IgD-negative memory B cell (primary cell): ENCODE results near the gene TTLL11. TPM values are rescaled to one million over a fixed set of nuclear protein-coding genes. Genes with fewer than 3 reads are reported as not detected.
A peak's percentile ranks its signal among the peaks of the same experiment; 100 is the strongest.

ENCODE experiments used
- H3K27ac Mint-ChIP-seq, 3 donors: one replicate each; pipeline ENCODE4 v1.8.0; 2020 to 2022; ENCODE audit warnings: mild to moderate bottlenecking in 3 of 3, mixed read lengths in 3 of 3, moderate library complexity in 1 of 3
- H3K27me3 Mint-ChIP-seq: one replicate; pipeline ENCODE4 v1.8.0; 2021; ENCODE audit warnings: mixed read lengths
- H3K36me3 Mint-ChIP-seq: one replicate; pipeline ENCODE4 v1.8.0; 2020; ENCODE audit warnings: mild to moderate bottlenecking, mixed read lengths
- H3K4me1 Mint-ChIP-seq, 3 donors: one replicate each; pipeline ENCODE4 v1.8.0; 2020 to 2022; ENCODE audit warnings: mixed read lengths in 3 of 3, mild to moderate bottlenecking in 1 of 3
- H3K4me3 Mint-ChIP-seq, 4 donors: one replicate each; pipeline ENCODE4 v1.8.0; 2020 to 2022; ENCODE audit warnings: mild to moderate bottlenecking in 4 of 4, mixed read lengths in 4 of 4, moderate library complexity in 3 of 4
- H3K9me3 Mint-ChIP-seq, 3 donors: one replicate each; pipeline ENCODE4 v1.8.0; 2020 to 2021; ENCODE audit warnings: mixed read lengths in 3 of 3, mild to moderate bottlenecking in 1 of 3
- polyA plus RNA-seq: library from polyadenylated mRNA; unstranded; fragments of 300-500 nt; fragmentation: Illumina TruSeq; gene quantifications from one replicate; pipeline ENCODE4 v1.2.3, GENCODE V29; 2021

Gene TTLL11
- polyA plus RNA-seq, 1 donor from 2014 or later, result 6.0 TPM

GRCh38 chr9:122060481-122060880, 32.6 kb downstream of the TTLL11 start:
- peaks cover 7% of the 10 kb centered on the region for H3K36me3 Mint-ChIP-seq
- H3K27ac Mint-ChIP-seq, result no peak overlapping the region
- no peak overlapping the region for H3K4me3 Mint-ChIP-seq
- H3K4me1 Mint-ChIP-seq, result peaks cover 2% of the 10 kb centered on the region in 3 donors
- no peaks in the 10 kb centered on the region for H3K9me3 Mint-ChIP-seq
- H3K27me3 Mint-ChIP-seq, result no peaks in the 10 kb centered on the region

- no peaks in the 10 kb centered on the region for H3K27me3 Mint-ChIP-seq
- no peaks in the 10 kb centered on the region for H3K9me3 Mint-ChIP-seq
- H3K4me3 Mint-ChIP-seq, result no peak overlapping the region
- H3K27ac Mint-ChIP-seq, result no peak overlapping the region
- peaks cover 7% of the 10 kb centered on the region for H3K36me3 Mint-ChIP-seq
- H3K4me1 Mint-ChIP-seq, result peaks cover 2 to 4% (median 2%) of the 10 kb centered on the region in 3 donors
Measured at GRCh38 chr9:122059955-122060324, 33.2 kb downstream of the TTLL11 start.

GRCh38 chr9:122059214-122059954, 33.7 kb downstream of the TTLL11 start:
- no peak overlapping the region for H3K4me3 Mint-ChIP-seq
- peaks cover 2 to 4% (median 2%) of the 10 kb centered on the region in 3 donors for H3K4me1 Mint-ChIP-seq
- H3K27me3 Mint-ChIP-seq, result no peaks in the 10 kb centered on the region
- peaks cover 7% of the 10 kb centered on the region for H3K36me3 Mint-ChIP-seq
- H3K27ac Mint-ChIP-seq, result no peak overlapping the region
- H3K9me3 Mint-ChIP-seq, result no peaks in the 10 kb centered on the region

GRCh38 chr9:122058709-122059108, 34.4 kb downstream of the TTLL11 start:
- H3K9me3 Mint-ChIP-seq, result no peaks in the 10 kb centered on the region
- H3K27ac Mint-ChIP-seq, result no peak overlapping the region
- no peaks in the 10 kb centered on the region for H3K27me3 Mint-ChIP-seq
- H3K36me3 Mint-ChIP-seq, result peaks cover 7% of the 10 kb centered on the region
- H3K4me1 Mint-ChIP-seq, result peaks cover 2 to 4% (median 2%) of the 10 kb centered on the region in 3 donors
- no peak overlapping the region for H3K4me3 Mint-ChIP-seq

- peaks cover 1% of the 10 kb centered on the region for H3K27me3 Mint-ChIP-seq
- H3K27ac Mint-ChIP-seq, result no peak overlapping the region
- H3K4me3 Mint-ChIP-seq, result no peak overlapping the region
- H3K9me3 Mint-ChIP-seq, result no peaks in the 10 kb centered on the region
- peaks cover 2 to 4% (median 2%) of the 10 kb centered on the region in 3 donors for H3K4me1 Mint-ChIP-seq
- peaks cover 7% of the 10 kb centered on the region for H3K36me3 Mint-ChIP-seq
Measured at GRCh38 chr9:122058051-122058450, 35.1 kb downstream of the TTLL11 start.

GRCh38 chr9:122057211-122057610, 35.9 kb downstream of the TTLL11 start:
- Mint-ChIP-seq H3K27me3 (peaks cover 1% of the 10 kb centered on the region), H3K27ac (peak overlapping the region in 1 of 3 donors; percentile 68), H3K4me3 (no peak overlapping the region), H3K9me3 (no peaks in the 10 kb centered on the region), H3K4me1 (peaks cover 2 to 9% (median 4%) of the 10 kb centered on the region in 3 donors), H3K36me3 (peaks cover 7% of the 10 kb centered on the region)

- Mint-ChIP-seq H3K4me1 (peaks cover 4 to 9% (median 4%) of the 10 kb centered on the region in 3 donors), H3K4me3 (no peak overlapping the region), H3K36me3 (peaks cover 7% of the 10 kb centered on the region), H3K27me3 (peaks cover 1% of the 10 kb centered on the region), H3K27ac (no peak overlapping the region), H3K9me3 (no peaks in the 10 kb centered on the region)
Measured at GRCh38 chr9:122056484-122056883, 36.6 kb downstream of the TTLL11 start.

GRCh38 chr9:122055701-122056100, 37.4 kb downstream of the TTLL11 start:
- Mint-ChIP-seq H3K9me3 (no peaks in the 10 kb centered on the region), H3K27ac (no peak overlapping the region), H3K36me3 (peaks cover 7% of the 10 kb centered on the region), H3K27me3 (peaks cover 1% of the 10 kb centered on the region), H3K4me1 (peaks cover 4 to 9% (median 4%) of the 10 kb centered on the region in 3 donors), H3K4me3 (no peak overlapping the region)

GRCh38 chr9:122053567-122054350, 39.3 kb downstream of the TTLL11 start:
- H3K4me3 Mint-ChIP-seq, result no peak overlapping the region
- H3K4me1 Mint-ChIP-seq, result peaks cover 4 to 9% (median 4%) of the 10 kb centered on the region in 3 donors
- H3K27ac Mint-ChIP-seq, result peak overlapping the region in 1 of 3 donors; percentile 76

GRCh38 chr9:122053064-122053463, 40.0 kb downstream of the TTLL11 start:
- Mint-ChIP-seq H3K36me3 (peaks cover 2% of the 10 kb centered on the region), H3K27me3 (peaks cover 1% of the 10 kb centered on the region), H3K4me1 (peaks cover 4 to 9% (median 4%) of the 10 kb centered on the region in 3 donors), H3K27ac (peak overlapping the region in 1 of 3 donors; percentile 76), H3K4me3 (no peak overlapping the region), H3K9me3 (no peaks in the 10 kb centered on the region)

More at GRCh38 chr9:122053567-122054350, 39.3 kb downstream of the TTLL11 start:
- Mint-ChIP-seq H3K36me3 (peaks cover 2% of the 10 kb centered on the region), H3K9me3 (no peaks in the 10 kb centered on the region), H3K27me3 (peaks cover 1% of the 10 kb centered on the region)

GRCh38 chr9:122051351-122052321, 41.5 kb downstream of the TTLL11 start:
- Mint-ChIP-seq H3K9me3 (peaks cover 0 to 4% (median 3%) of the 10 kb centered on the region in 3 donors), H3K4me1 (peaks cover 4 to 9% (median 4%) of the 10 kb centered on the region in 3 donors), H3K27ac (no peak overlapping the region), H3K27me3 (peaks cover 4% of the 10 kb centered on the region), H3K36me3 (peaks cover 1% of the 10 kb centered on the region), H3K4me3 (peak overlapping the region in 2 of 4 donors; percentile 54 to 62)

GRCh38 chr9:122050167-122050566, 42.9 kb downstream of the TTLL11 start:
- peaks cover 0 to 11% (median 7%) of the 10 kb centered on the region in 3 donors for H3K9me3 Mint-ChIP-seq

GRCh38 chr9:122042056-122042455, 51.1 kb downstream of the TTLL11 start:
- Mint-ChIP-seq H3K27ac (no peak overlapping the region), H3K4me1 (peaks cover 0 to 5% (median 4%) of the 10 kb centered on the region in 3 donors), H3K36me3 (peaks cover 16% of the 10 kb centered on the region), H3K27me3 (peaks cover 2% of the 10 kb centered on the region), H3K4me3 (no peak overlapping the region), H3K9me3 (peaks cover 0 to 16% (median 9%) of the 10 kb centered on the region in 3 donors)

More at GRCh38 chr9:122050167-122050566, 42.9 kb downstream of the TTLL11 start:
- Mint-ChIP-seq H3K4me1 (peaks cover 2 to 5% (median 4%) of the 10 kb centered on the region in 3 donors), H3K27ac (no peak overlapping the region), H3K36me3 (peaks cover 4% of the 10 kb centered on the region), H3K27me3 (peaks cover 4% of the 10 kb centered on the region), H3K4me3 (no peak overlapping the region)

GRCh38 chr9:122040561-122041242, 52.4 kb downstream of the TTLL11 start:
- Mint-ChIP-seq H3K4me1 (peaks cover 0 to 4% (median 4%) of the 10 kb centered on the region in 3 donors), H3K27ac (peak overlapping the region in 1 of 3 donors; percentile 43), H3K9me3 (peaks cover 0 to 5% (median 4%) of the 10 kb centered on the region in 3 donors), H3K36me3 (peaks cover 14% of the 10 kb centered on the region), H3K27me3 (peaks cover 2% of the 10 kb centered on the region), H3K4me3 (no peak overlapping the region)
